HG02970 (cell line): ENCODE results near the gene CRACR2B.

Experiments
- ATAC-seq: cut with Tn5 transposase; IDR thresholded peaks from one replicate; pipeline ENCODE4 v1.9.1; 2021; ENCODE audit warnings: mild to moderate bottlenecking, moderate library complexity, moderate number of reproducible peaks; ENCODE audit not compliant: unreplicated experiment, low FRiP score

Gene CRACR2B

DNA sequence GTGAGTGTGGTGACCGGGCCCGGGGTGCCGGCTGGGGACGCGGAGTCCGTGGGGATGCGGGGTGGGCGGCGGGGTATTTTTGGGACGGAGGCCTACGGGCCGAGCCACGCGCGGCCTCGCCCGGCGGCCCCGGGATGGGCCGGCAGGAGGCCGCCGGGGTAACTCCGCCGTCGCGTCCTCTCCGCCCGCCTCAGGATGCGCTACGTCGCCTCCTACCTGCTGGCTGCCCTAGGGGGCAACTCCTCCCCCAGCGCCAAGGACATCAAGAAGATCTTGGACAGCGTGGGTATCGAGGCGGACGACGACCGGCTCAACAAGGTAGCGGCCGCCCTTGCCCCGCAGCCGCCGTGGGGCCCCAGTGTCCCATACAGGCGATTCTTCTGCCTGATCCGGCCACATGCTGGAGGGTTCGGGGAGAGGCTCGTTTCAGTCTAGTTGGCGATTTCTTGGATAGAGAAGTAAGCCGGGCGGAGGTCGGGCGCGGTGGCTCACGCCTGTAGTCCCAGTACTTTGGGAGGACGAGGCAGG is 17.6 kb upstream of the CRACR2B start:
- no peak for ATAC-seq

DNA sequence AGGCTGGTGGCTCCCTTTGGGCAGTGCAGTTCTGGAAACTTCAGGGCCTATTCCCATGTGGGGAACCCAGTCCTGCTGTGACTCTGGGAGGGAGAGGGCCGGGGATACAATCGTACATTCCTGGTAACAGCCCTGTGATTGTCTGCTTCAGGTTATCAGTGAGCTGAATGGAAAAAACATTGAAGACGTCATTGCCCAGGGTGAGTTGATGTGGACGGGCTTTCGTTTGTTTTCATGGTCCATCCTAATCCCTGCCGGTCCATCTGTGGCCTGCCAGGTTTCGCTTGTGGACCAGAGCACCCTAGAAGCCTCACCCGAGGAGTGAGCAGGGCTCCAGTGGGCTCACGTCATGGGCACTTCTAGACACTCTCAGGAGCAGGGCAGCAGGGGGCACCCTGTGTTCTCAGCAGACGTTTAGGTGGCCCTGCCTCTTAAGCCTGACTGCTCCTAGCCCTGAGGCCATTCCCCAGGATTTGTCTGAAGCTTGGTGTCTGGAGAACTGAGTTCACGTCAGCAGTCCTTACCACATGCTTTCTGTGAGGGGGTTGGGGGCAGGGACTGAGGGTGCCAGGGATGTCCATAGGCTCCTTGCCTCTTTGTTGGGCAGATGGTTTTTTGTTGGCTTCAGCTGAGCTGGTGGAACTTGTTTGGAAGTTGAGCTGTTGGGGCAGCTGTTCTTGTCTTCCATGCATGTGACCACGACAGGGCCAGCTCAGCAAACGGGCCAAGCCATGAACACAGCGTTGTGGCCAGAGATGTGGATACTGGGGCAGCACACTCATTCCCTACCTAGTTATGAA is 16.1 kb upstream of the CRACR2B start:
- no peak for ATAC-seq

DNA sequence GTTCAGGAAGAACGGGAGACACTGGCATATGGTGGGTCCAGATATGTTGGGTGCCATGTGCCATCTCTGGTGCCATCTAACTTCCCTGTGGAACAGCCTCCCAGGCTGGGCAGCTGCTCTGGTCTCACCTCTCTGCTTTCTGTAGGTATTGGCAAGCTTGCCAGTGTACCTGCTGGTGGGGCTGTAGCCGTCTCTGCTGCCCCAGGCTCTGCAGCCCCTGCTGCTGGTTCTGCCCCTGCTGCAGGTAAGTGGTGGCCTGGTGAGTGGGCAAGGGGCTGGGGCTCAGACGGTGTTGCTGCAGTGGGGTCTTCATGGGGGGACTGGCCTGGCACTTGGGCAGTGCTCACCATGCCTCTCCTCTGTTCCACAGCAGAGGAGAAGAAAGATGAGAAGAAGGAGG is 15.3 kb upstream of the CRACR2B start:
- ATAC-seq: no peak

DNA sequence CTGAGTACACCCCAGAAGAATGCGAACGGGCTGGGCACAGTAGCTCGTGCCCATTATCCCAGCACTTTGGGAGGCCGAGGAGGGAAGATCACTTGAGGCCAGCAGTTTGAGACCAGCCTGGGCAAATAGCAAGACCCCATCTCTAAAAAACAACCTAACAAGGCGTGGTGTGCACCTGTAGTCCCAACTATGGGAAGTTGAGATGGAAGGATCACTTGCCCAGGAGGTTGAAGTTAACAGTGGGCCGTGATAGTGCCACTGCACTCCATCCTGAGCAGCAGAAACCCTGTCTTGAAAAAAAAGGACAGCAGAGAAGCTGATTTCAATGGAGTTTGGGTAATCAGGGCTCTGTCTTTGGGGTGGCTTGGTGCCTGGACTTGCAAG is 14.7 kb upstream of the CRACR2B start:
- ATAC-seq: no peak

DNA sequence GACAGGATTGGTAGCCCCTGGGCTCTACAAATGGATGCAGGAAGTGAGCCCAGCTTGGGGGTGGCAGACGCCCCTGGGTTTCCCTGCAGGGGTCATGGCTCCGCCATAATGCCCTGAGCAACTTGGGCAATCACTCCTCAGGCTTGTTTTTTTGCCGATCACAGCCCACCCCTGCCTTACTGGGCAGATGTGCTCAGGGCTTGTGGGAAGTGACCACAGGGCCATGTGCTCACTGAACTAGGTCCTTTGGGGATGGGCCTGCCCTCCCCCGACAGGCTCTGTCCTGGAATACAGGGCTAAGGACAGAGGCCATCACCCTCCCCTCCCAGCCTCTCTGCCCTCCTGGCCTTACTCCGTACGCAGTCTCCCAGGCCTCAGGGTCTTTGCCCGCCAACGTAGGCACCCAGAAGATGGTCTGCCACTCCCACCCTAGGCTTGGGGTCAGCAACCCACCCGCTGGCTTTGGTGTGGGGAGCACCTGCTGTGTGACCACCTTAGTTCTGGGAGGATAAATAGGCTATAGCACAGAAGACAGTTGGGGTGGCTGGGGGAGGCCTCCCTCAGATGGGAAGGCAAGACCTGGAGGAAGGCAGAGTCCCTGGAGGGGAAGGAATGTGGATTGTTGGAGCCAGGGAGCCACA is 14.1 kb upstream of the CRACR2B start:
- no peak for ATAC-seq

DNA sequence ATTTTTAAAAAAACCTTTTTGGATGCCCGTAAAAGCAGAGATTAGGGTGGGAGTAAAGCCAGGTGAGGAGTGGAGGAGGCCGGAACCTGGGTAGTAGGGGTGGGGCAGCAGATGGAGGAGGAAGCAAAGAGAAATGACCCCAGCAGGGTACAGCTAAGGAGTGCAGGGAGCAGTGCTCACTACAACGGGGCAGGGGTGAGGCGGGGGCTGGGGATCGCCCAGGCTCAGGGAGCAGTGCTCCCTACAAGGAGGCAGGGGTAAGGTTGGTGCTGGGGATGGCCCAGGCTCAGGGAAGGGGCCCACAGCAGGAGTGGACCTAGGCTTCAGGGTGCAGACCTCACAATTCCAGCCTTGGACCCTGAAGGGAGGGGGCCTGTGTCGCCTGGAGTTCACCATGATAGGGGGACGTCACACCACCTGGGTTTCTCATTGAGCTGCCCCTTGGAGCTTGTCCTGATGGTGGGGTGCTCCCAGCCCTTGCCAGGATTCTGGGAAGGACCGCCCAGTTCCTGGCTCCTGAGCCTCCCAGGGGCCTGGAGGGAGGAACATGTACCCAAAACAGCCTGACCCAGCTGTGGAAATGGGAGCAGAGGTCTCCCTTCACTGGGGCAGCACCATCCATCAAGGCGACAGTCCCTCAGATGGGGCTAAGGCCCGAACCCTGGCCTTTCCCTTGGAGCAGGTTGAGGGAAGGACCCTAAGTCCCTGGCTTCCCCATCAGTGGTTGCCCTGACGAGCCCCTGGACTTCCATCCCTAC is 11.9 kb upstream of the CRACR2B start:
- ATAC-seq: no peak

DNA sequence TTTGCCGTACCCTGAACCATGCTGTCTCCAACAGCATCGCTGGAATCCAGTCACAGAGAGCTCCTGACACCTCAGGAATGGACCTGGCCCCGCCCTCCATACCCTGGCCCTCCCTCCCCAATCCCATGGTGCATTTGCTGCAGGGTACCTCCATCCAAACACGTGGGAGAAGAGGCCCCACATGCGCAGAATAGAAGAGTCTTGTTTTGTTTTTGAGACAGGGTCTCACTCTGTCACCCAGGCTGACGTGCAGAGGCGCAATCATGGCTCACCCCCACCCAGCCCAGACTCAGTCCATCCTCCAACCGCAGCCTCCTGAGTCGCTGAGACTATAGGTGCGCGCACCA is 11.3 kb upstream of the CRACR2B start:
- no peak for ATAC-seq

DNA sequence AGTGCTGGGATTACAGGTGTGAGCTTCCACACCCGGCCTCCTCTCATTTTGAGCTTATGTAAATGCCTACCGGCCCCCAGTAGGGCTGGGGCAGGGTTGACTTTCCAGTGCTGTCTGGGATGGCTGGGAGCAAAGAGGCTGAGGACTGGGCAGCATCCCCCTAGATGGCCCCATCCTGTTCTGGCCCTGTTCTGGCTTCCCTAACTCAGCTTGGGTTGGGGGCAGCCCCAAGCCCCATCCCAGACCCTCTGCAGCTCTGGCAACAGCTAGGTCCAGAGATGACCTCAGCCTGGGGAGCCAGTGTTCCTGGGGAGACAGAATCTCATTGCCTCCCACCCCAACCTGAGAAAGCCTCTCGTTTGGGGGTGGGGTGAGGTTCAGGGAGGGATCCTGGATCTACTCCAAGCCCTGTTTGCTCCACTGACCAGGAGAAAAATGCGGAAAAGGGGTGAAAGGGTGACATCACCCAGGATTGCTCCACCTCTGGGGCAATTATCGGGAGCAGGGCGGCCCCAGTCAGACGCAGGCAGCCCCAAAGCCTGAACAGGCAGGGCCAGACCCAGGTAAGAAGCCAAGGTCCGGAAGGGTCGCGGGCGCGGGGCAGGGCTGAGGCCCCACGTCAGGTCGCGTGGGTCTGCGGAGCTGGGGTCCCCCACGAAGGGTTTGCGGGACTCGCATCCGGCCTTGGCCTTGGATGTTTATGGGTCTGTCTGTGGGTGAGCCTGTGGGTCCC is 9.2 kb upstream of the CRACR2B start, which contains the start of gene PNPLA2:
Gene PNPLA2 (plus strand): TSS at position 519 of the 733 bp plus-strand sequence. CDS start 805 bp downstream, outside the sequence.
- ATAC-seq: no peak

DNA sequence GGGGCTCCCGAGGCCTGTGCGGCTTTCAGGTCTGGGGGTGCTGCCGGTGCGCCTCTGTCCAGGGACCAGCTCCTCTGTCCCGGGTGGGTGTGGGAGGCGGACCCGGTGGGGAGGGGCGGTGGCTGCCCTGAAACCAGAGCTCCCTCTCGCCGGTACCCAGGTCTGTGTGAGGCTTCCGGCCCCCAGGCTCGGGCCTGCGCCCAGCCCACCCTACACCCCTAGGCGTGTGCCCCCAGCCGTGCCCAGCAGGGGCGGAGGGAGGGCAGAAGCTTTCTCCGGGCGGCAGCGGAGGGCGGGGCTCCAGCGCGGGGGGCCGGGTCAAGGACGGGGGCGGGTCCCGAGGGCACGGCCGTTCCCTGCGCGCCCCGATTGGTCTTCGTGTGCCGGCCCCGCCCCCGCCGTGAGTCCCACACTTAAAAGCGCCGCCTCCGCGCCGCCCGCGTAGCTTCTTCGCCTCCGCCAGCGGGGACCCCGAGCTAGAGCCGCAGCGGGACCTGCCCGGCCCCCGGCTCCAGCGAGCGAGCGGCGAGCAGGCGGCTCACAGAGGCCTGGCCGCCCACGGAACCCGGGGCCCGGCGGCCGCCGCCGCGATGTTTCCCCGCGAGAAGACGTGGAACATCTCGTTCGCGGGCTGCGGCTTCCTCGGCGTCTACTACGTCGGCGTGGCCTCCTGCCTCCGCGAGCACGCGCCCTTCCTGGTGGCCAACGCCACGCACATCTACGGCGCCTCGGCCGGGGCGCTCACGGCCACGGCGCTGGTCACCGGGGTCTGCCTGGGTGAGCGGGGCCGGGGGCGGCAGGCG is 8.4 kb upstream of the CRACR2B start:
- peak; percentile 63 for ATAC-seq

DNA sequence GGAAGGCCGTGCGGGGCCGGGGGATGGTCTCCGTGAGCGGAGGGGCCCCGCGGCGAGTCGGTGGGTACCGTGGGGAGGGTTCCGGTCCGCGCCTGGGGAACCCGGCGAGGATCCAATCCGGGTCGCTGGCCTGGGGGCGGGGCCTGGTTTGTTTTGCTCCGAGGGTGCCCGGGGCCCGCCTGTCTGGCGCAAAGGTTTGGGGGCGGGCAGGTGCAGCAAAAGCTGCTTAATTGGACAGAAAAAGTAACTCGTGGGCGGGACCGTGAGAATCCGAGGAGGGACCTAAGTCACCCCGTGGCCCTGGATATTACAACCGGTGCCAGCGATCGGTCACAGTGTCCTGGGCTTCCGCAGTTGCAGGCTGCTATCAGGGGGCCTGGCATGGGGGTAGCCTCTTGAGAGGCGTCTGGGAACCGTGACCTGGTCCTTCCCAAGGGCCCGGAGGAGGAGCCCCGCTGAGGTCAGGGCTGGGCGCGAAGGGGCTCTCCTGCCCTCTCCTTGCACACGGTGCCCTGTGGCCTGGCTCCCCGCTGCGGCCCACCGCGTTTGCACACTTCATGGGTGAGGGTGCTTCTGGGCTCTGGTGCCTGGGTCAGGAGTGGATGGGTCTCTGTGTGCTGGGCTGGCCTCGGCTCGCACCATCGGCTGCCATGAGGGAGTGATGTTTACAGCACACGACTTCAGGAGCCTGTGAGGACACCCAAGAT is 7.6 kb upstream of the CRACR2B start:
- peak; percentile 48 for ATAC-seq

DNA sequence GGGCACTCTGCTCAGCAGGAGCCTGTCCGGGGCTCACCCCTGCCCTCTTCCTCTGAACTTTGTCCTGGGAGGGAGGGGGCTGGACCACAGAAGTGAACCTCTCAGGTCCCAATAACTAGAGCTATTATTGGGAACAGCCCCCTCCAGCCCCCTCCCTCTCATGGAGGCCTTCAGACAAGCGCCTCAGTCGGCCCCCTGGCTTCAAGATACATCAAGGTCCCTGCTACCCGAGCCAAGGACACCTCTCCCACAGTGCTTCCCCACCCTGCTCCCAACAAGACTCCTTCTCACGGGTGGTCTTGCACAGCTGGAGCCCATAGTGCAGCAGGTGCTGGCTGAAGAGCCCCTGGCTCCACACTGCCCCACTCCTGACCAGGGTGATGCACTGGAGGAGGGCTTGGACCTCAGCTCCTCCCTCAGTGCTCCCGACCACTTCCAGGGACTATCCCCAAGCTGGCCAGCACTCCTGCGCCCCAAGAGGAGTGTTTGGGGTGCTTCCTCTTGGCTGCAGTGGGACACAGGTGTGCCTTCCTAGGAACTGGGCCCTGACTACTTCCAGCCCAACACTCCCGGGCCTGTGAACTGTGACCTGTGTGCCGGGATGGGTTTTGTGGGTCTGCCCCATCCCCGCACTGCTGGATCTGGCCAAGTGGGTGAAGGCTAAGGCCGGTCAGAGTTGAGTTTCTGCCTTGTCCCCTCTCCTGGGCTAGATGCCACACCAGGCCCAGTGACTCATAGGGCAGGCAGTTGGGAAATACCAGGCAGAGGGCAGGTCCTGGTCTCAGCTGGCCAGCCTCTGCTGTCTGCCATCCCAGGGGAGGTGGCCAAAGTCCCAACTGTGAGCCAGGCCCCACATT is 6.8 kb upstream of the CRACR2B start:
- no peak for ATAC-seq

DNA sequence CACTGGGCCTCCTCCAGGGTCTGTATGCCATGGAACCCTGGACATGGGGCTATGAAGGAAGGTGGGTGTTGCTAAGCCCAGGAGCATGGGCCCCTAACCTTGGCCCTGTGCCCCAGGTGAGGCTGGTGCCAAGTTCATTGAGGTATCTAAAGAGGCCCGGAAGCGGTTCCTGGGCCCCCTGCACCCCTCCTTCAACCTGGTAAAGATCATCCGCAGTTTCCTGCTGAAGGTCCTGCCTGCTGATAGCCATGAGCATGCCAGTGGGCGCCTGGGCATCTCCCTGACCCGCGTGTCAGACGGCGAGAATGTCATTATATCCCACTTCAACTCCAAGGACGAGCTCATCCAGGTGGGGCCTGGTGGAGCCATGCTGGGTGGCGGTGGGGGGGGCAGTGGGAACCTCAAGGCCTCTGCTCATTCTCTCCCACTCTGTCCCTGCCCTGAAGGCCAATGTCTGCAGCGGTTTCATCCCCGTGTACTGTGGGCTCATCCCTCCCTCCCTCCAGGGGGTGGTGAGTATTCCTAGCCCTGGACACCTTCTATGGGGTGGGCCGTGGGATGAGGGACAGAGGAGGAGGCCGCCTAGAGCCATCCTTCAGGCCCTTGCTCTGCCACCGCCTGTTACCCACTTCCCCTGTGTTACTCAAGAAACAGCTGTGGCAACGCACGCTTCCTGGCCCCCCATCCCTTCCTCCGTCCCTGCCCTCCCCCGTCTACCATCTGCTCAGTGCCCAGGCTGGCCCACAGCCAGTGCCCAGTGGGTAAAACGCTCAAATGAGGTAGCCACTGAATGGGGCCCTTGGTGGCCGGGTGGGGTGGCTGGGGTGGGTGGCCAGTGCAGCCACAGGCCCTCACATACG is 6.0 kb upstream of the CRACR2B start:
- ATAC-seq: no peak

DNA sequence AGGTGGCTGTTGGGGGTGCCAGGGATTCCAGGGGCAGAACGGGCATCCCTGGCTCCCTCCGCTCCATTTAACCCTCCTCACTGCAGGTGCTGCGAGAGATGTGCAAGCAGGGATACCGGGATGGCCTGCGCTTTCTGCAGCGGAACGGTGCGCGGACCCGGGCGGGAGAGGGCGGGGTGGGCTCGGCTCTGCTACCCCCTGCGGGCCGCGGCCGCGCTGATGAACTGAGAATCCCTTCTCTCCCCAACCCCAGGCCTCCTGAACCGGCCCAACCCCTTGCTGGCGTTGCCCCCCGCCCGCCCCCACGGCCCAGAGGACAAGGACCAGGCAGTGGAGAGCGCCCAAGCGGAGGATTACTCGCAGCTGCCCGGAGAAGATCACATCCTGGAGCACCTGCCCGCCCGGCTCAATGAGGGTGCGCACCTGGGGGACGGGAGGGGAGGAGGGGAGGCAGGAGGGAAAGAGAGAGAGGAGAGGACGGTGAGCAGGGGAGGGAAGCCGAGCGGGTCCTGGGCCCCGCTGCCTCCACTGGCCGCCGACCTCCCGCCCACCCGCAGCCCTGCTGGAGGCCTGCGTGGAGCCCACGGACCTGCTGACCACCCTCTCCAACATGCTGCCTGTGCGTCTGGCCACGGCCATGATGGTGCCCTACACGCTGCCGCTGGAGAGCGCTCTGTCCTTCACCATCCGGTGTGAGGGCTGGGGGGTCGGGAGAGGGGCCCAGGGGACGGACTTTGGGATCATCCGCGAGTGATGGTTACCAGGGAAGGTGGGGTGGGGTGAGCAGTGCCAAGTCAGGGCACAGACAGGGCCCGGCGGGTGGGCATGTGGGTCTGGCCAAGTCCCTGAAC is 4.1 kb upstream of the CRACR2B start:
- ATAC-seq: no peak

DNA sequence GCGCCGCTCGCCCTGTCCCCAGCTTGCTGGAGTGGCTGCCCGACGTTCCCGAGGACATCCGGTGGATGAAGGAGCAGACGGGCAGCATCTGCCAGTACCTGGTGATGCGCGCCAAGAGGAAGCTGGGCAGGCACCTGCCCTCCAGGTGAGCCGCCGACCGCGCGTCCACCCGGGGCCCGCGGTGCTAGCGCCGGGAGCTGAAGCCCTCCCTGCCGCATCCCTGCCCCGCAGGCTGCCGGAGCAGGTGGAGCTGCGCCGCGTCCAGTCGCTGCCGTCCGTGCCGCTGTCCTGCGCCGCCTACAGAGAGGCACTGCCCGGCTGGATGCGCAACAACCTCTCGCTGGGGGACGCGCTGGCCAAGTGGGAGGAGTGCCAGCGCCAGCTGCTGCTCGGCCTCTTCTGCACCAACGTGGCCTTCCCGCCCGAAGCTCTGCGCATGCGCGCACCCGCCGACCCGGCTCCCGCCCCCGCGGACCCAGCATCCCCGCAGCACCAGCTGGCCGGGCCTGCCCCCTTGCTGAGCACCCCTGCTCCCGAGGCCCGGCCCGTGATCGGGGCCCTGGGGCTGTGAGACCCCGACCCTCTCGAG is 3.3 kb upstream of the CRACR2B start:
- no peak for ATAC-seq

DNA sequence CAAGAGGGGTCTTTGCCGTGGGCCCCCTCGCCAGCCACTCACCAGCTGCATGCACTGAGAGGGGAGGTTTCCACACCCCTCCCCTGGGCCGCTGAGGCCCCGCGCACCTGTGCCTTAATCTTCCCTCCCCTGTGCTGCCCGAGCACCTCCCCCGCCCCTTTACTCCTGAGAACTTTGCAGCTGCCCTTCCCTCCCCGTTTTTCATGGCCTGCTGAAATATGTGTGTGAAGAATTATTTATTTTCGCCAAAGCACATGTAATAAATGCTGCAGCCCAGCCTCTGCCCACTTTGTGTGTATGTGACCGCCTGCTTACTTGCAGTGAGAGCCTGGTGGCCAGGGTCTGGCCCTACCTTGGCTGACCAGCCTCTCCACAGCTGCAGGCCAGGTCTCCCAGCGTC is 2.8 kb upstream of the CRACR2B start:
- no peak for ATAC-seq
